Testis (tissue), 3 donors: ENCODE results near the gene HRAS. TPM values are rescaled to one million over a fixed set of nuclear protein-coding genes. Genes with fewer than 3 reads are reported as not detected.

Source experiments
- DNase-seq: peaks from one replicate; pipeline ENCODE4 v3.0.0-alpha.2; 2019
- H3K27ac ChIP-seq, 2 donors: fragments of 200-600 bp; sonication (generic); one replicate each; pipeline ENCODE4 v1.5.1; 2019
- H3K27me3 ChIP-seq: fragments of 200-600 bp; sonication (generic); one replicate; pipeline ENCODE4 v1.5.1; 2019
- H3K36me3 ChIP-seq: fragments of 200-600 bp; sonication (generic); one replicate; pipeline ENCODE4 v1.5.1; 2017; ENCODE audit warnings: low read depth; ENCODE audit errors: missing control alignments
- H3K4me1 ChIP-seq: fragments of 200-600 bp; sonication (generic); one replicate; pipeline ENCODE4 v1.5.1; 2019
- H3K4me3 ChIP-seq, 2 donors: fragments of 200-600 bp; sonication (generic); one replicate each; pipeline ENCODE4 v1.5.1; 2017 to 2019
- H3K9me3 ChIP-seq: fragments of 200-600 bp; sonication (generic); one replicate; pipeline ENCODE4 v1.5.1; 2017
- POLR2A ChIP-seq: fragments of 450-650 bp; IDR thresholded peaks from one replicate; pipeline ENCODE4 v1.6.1; 2017; ENCODE audit warnings: antibody characterized with exemption, mild to moderate bottlenecking, moderate library complexity
- WGBS, 2 donors: methylation state at CpG; one replicate each; pipeline ENCODE4 v1.1.5; 2018; 5-methylcytosine and 5-hydroxymethylcytosine counted together
- intact Hi-C: fragments of 100-400 bp; cut with DNase I; formaldehyde crosslinking; loops from one replicate; pipeline ENCODE4 v1.15.1; 2023; ENCODE audit warnings: low total_unique reads
- polyA plus RNA-seq: library from polyadenylated mRNA; stranded (reverse); fragments of 350-450 nt; fragmentation: Illumina TruSeq; extraction: RNeasy Lipid Tissue Mini Kit (QIAGEN cat#74804); gene quantifications from one replicate; pipeline ENCODE4 v1.2.3, GENCODE V29; 2014; ENCODE audit warnings: low read depth, low replicate concordance; ENCODE audit not compliant: insufficient read depth
- total RNA-seq, 2 donors: library from RNA; depleted of rRNA; stranded (reverse); fragments of >200 nt; gene quantifications; one replicate each; pipeline ENCODE4 v1.2.3, GENCODE V29; 2016
- TF ChIP-seq, protein P1 (sequence below), 3 experiments: fragments of 450-650 bp in 2 of 3; fragments of 200-600 bp in 1 of 3; sonication (generic) in 1 of 3; IDR thresholded peaks; one replicate each; pipeline ENCODE4 v1.5.1; 2016 to 2019; ENCODE audit warnings: antibody characterized with exemption in 3 of 3, mild to moderate bottlenecking in 2 of 3, moderate library complexity in 1 of 3

HRAS gene
- total and polyA plus RNA-seq, 3 donors from 2014 or later, result 31.4 to 49.7 (median 35.1) TPM

- Histone ChIP-seq H3K9me3 (no peaks in the 10 kb centered on the region), H3K27me3 (no peaks in the 10 kb centered on the region), H3K4me3 (no peak overlapping the region), H3K27ac (no peak overlapping the region), H3K4me1 (no peaks in the 10 kb centered on the region), H3K36me3 (no peaks in the 10 kb centered on the region)
- 92 to 93% methylated on average over 14 to 37 of the region's 37 CpGs for WGBS, 2 donors
- no peak for TF ChIP-seq POLR2A
- TF ChIP-seq, protein P1, sequence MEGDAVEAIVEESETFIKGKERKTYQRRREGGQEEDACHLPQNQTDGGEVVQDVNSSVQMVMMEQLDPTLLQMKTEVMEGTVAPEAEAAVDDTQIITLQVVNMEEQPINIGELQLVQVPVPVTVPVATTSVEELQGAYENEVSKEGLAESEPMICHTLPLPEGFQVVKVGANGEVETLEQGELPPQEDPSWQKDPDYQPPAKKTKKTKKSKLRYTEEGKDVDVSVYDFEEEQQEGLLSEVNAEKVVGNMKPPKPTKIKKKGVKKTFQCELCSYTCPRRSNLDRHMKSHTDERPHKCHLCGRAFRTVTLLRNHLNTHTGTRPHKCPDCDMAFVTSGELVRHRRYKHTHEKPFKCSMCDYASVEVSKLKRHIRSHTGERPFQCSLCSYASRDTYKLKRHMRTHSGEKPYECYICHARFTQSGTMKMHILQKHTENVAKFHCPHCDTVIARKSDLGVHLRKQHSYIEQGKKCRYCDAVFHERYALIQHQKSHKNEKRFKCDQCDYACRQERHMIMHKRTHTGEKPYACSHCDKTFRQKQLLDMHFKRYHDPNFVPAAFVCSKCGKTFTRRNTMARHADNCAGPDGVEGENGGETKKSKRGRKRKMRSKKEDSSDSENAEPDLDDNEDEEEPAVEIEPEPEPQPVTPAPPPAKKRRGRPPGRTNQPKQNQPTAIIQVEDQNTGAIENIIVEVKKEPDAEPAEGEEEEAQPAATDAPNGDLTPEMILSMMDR (IDR thresholded peaks at IDR 0.05), result no peak
- intact Hi-C loops, result no loop called here
- no peak for DNase-seq
Measured at GRCh38 chr11:489610-490185, 45.7 kb downstream of the HRAS start.

DNA sequence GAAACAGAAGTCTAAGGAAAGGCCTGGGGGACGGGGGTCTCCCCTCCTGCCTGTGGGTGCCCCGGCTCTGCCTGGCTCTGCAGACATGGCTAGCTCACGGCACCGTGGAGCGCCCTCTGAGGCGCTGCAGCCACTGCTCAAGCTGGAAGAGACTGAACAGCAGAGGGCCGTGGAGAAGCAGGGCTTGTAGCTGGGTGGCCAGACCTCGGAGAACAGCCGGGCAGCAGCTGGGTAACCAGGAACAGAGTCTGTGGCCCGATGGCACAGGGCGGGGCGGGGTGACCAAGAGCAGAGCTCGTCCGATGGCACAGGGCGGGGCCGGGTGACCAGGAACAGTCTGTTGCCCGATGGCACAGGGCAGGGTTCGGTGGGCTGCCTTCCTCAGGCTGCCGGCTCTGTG is 46.4 kb downstream of the HRAS start:
- intact Hi-C loops, result no loop called here
- H3K27ac ChIP-seq, result no peak overlapping the region
- no peaks in the 10 kb centered on the region for H3K36me3 ChIP-seq
- WGBS, 2 donors, result 87 to 97% methylated on average over 11 to 18 of the region's 19 CpGs
- H3K9me3 ChIP-seq, result no peaks in the 10 kb centered on the region
- DNase-seq, result no peak
- no peaks in the 10 kb centered on the region for H3K4me1 ChIP-seq
- H3K27me3 ChIP-seq, result no peaks in the 10 kb centered on the region
- TF ChIP-seq, protein P1 (IDR thresholded peaks at IDR 0.05), result no peak
- no peak for TF ChIP-seq POLR2A
- H3K4me3 ChIP-seq, result no peak overlapping the region

DNA sequence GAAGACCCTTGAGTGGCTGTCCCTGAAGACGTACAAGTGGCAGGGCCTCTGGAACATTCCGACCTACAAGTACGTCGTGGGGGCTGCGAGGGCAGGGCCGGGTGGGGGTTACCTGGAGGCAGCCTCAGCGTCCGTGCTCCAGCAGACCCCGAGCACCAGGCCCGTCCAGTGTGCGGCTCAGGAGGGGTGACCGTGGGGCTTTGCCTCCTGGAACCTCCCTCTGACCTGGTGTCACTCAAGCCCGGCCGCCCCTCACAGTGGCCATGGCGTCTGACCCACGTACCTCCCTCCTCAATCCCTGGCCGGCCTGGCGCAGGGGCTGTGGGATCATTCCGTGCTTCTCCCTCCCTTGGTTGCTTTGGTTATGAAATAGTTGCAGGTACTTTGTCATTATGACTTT is 46.8 kb downstream of the HRAS start:
- no peaks in the 10 kb centered on the region for H3K4me1 ChIP-seq
- 90 to 92% methylated on average over 9 to 19 of the region's 19 CpGs for WGBS, 2 donors
- H3K27me3 ChIP-seq, result no peaks in the 10 kb centered on the region
- intact Hi-C loops, result no loop called here
- H3K4me3 ChIP-seq, result no peak overlapping the region
- H3K27ac ChIP-seq, result no peak overlapping the region
- no peaks in the 10 kb centered on the region for H3K36me3 ChIP-seq
- no peak for DNase-seq
- TF ChIP-seq, protein P1 (IDR thresholded peaks at IDR 0.05), result no peak
- TF ChIP-seq POLR2A, result no peak
- no peaks in the 10 kb centered on the region for H3K9me3 ChIP-seq

DNA sequence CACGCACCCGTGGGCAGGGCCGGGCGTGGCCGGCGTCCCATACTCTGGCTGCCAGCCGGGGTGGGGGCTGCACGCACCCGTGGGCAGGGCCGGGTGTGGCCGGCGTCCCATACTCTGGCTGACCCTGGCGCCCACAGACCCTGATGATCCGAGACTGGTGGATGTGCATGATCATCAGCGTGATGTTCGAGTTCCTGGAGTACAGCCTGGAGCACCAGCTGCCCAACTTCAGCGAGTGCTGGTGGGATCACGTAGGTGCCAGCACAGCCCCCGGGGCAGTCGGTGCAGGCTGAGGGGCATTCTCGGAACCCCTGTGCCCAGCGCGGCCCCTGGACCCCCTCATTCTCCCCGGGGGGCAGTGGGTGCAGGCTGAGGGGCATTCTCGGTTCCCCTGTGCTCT is 47.3 kb downstream of the HRAS start:
- Histone ChIP-seq H3K4me3 (no peak overlapping the region), H3K36me3 (no peaks in the 10 kb centered on the region), H3K27me3 (no peaks in the 10 kb centered on the region), H3K27ac (no peak overlapping the region), H3K4me1 (no peaks in the 10 kb centered on the region), H3K9me3 (no peaks in the 10 kb centered on the region)
- intact Hi-C loops, result no loop called here
- no peak for DNase-seq
- TF ChIP-seq POLR2A, result no peak
- TF ChIP-seq, protein P1 (IDR thresholded peaks at IDR 0.05), result no peak
- 90% methylated on average over 22 of the region's 25 CpGs; no CpG with 5 or more reads in 1 of the 2 donors for WGBS, 2 donors

DNA sequence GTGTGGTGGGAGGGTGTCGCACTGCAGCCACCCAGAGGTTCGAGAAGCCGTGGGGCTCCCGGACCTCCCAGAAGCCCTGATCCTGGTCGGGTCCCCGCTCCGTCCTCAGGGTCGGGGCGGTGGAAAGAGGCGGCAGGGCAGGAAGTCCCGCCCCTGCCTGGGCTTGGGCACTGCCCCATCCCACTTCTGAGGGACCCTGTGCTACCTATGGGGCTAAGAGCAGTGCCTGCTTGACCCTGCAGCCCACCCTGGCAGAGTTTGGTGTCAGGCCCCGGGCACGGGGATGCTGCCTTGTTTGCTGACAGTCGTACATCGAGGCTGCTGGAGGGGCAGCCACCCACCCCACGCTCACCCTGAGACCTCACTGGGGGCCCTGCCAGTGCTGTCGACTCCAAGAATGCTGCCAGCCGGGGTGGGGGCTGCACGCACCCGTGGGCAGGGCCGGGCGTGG is 47.8 kb downstream of the HRAS start:
- intact Hi-C loops, result no loop called here
- 80 to 86% methylated on average over 4 to 17 of the region's 22 CpGs for WGBS, 2 donors
- H3K9me3 ChIP-seq, result no peaks in the 10 kb centered on the region
- no peak overlapping the region for H3K4me3 ChIP-seq
- TF ChIP-seq, protein P1 (IDR thresholded peaks at IDR 0.05), result no peak
- TF ChIP-seq POLR2A, result no peak
- no peak for DNase-seq
- H3K27me3 ChIP-seq, result no peaks in the 10 kb centered on the region
- H3K4me1 ChIP-seq, result no peaks in the 10 kb centered on the region
- no peak overlapping the region for H3K27ac ChIP-seq
- H3K36me3 ChIP-seq, result no peaks in the 10 kb centered on the region
